ENCODE measurements around the gene PRDM4. TPM values are rescaled to one million over a fixed set of nuclear protein-coding genes. Genes with fewer than 3 reads are reported as not detected.

Gene PRDM4
- total and polyA plus RNA-seq, 10 donors: 8.2 to 38.4 (median 28.9) TPM

DNA sequence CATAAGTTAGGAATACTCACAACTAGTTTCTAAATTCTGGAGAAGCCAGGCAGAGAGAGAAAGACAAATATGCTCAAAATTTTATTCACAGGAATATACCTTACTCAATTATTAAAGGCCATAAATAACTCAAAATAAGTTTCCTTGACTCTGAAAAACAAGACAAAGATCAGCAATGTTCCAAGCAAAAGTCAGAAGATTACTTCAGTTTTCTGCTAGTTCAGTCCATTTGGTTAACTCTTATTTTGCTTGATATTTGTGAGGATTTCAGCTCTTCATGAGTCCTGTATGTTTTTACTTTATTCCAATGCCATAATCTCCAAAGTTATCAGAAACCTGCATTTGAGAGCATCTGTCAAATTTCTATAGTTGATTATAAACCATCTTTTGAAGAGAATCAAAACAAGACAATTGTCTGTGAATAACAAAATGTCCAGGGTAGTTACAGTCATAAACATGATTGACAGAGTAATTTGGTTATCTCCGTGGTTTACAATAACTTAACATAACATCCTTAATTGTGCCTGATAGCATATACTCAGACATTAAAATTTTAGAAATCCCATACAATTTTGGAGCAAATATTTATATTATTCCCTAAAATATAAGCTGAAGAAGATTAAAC is 30.6 kb upstream of the PRDM4 start:
- 74 to 89% (median 80%) methylated on average over 1 of the region's 1 CpG for WGBS, 5 donors

DNA sequence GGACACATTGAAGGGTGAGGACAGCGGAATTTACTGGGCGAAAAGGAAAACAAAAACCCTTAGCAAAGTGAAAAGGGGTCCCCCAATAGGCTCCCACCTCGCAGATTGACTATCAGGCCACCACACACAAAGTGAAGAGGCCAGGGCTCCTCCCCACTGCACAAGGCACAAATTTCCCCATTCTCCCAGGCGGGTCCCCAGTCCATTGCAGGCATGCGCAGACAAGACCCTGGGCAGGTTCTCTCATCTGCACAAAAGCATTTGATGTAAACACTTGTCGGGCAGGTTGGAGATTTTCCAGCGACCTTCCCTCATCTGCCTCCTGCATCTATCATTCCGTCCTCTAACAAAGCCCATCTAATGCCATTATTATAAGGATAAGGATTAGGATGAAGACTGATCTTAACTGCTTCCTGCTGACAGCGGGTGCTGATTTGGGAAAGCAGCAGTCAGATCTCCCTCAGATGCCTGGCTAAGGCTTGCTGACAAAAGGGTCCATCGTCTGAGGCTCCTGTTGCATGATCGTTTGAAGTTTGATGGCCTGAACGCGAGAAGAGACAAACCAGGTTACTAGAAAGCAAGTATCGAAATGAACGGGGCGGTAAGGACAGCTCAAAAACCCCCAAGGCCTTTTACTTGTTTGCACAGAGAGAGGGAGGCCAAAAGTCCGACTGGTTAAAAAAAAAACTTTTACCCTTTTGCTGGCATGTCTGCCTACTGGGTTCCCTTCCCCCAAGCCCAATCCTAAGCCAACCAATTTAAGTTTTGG is 27.9 kb upstream of the PRDM4 start:
- TF ChIP-seq, protein P1, sequence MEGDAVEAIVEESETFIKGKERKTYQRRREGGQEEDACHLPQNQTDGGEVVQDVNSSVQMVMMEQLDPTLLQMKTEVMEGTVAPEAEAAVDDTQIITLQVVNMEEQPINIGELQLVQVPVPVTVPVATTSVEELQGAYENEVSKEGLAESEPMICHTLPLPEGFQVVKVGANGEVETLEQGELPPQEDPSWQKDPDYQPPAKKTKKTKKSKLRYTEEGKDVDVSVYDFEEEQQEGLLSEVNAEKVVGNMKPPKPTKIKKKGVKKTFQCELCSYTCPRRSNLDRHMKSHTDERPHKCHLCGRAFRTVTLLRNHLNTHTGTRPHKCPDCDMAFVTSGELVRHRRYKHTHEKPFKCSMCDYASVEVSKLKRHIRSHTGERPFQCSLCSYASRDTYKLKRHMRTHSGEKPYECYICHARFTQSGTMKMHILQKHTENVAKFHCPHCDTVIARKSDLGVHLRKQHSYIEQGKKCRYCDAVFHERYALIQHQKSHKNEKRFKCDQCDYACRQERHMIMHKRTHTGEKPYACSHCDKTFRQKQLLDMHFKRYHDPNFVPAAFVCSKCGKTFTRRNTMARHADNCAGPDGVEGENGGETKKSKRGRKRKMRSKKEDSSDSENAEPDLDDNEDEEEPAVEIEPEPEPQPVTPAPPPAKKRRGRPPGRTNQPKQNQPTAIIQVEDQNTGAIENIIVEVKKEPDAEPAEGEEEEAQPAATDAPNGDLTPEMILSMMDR (IDR thresholded peaks at IDR 0.05 in 8 of 11, conservative IDR thresholded peaks at IDR 0.05 in 3 of 11): no peak
- TF ChIP-seq POLR2AphosphoS5 (IDR thresholded peaks at IDR 0.05) (no peak), POLR2A (IDR thresholded peaks at IDR 0.05) (no peak)

More for the DNA sequence above, 30.6 kb upstream of the PRDM4 start:
- DNase-seq: no peak
- no peaks in the 10 kb centered on the region for H3K36me3 ChIP-seq
- no peaks in the 10 kb centered on the region for H3K4me1 ChIP-seq
- peaks cover 0 to 14% (median 0%) of the 10 kb centered on the region in 7 donors for H3K27me3 ChIP-seq (replicated peaks in 1 of 7)
- H3K27ac ChIP-seq: no peak overlapping the region
- intact Hi-C loops (cut with DNase I; ENCODE audit: low total_unique reads): no loop called here
- H3K9me3 ChIP-seq: peaks cover 0 to 12% (median 3%) of the 10 kb centered on the region in 8 donors
- TF ChIP-seq POLR2A (IDR thresholded peaks at IDR 0.05): no peak
- TF ChIP-seq POLR2AphosphoS5 (IDR thresholded peaks at IDR 0.05): no peak
- TF ChIP-seq, protein P1 (IDR thresholded peaks at IDR 0.05 in 8 of 11, conservative IDR thresholded peaks at IDR 0.05 in 3 of 11): no peak
- no peak overlapping the region for H3K4me3 ChIP-seq

GRCh38 chr12:107788281-107788680 is 27.3 kb upstream of the PRDM4 start:
- 90 to 96% (median 95%) methylated on average over 2 of the region's 2 CpGs for WGBS, 5 donors
- no peak overlapping the region for H3K4me3 ChIP-seq

More for the DNA sequence above, 27.9 kb upstream of the PRDM4 start:
- intact Hi-C loops (cut with DNase I; ENCODE audit: low total_unique reads): no loop called here
- no peaks in the 10 kb centered on the region for H3K4me1 ChIP-seq
- H3K9me3 ChIP-seq: peaks cover 0 to 12% (median 3%) of the 10 kb centered on the region in 8 donors
- WGBS, 5 donors: 82 to 90% (median 86%) methylated on average over 17 of the region's 17 CpGs
- H3K4me3 ChIP-seq: no peak overlapping the region
- peaks cover 0 to 7% (median 0%) of the 10 kb centered on the region in 7 donors for H3K27me3 ChIP-seq (replicated peaks in 1 of 7)
- no peak for DNase-seq
- no peak overlapping the region for H3K27ac ChIP-seq
- H3K36me3 ChIP-seq: no peaks in the 10 kb centered on the region

More at GRCh38 chr12:107788281-107788680, 27.3 kb upstream of the PRDM4 start:
- intact Hi-C loops (cut with DNase I; ENCODE audit: low total_unique reads): no loop called here
- Histone ChIP-seq H3K27ac (no peak overlapping the region), H3K36me3 (no peaks in the 10 kb centered on the region), H3K27me3 (replicated peaks in 1 of 7) (peaks cover 0 to 6% (median 0%) of the 10 kb centered on the region in 7 donors), H3K9me3 (peaks cover 0 to 12% (median 3%) of the 10 kb centered on the region in 8 donors), H3K4me1 (no peaks in the 10 kb centered on the region)
- TF ChIP-seq, protein P1 (IDR thresholded peaks at IDR 0.05 in 8 of 11, conservative IDR thresholded peaks at IDR 0.05 in 3 of 11): no peak
- no peak for TF ChIP-seq POLR2A (IDR thresholded peaks at IDR 0.05)
- no peak for TF ChIP-seq POLR2AphosphoS5 (IDR thresholded peaks at IDR 0.05)
- DNase-seq: no peak
